Measurements from ENCODE around the gene RPL28. TPM values are rescaled to one million over a fixed set of nuclear protein-coding genes. Genes with fewer than 3 reads are reported as not detected.
A peak's percentile ranks its signal among the peaks of the same experiment; 100 is the strongest.
"Not testable (repeated sequence)": the region's sequence is repeated elsewhere in the genome, so short reads cannot be mapped to it uniquely, and the experiment has no call there.

RPL28 gene
- total RNA-seq, 2 experiments from 2014 or later: 3,001 to 3,058 TPM

GRCh38 chr19:55391702-55392615 is 6.2 kb downstream of the RPL28 start:
- no peak overlapping the region for H3K4me3 Mint-ChIP-seq
- H3K27ac Mint-ChIP-seq: no peak overlapping the region

GRCh38 chr19:55392820-55393761 is 7.4 kb downstream of the RPL28 start:
- Mint-ChIP-seq H3K36me3 (ENCODE audit: low read depth) (peaks cover 23% of the 10 kb centered on the region), H3K27me3 (no peaks in the 10 kb centered on the region), H3K4me3 (no peak overlapping the region), H3K4me1 (ENCODE audit: low read depth) (peaks cover 28% of the 10 kb centered on the region), H3K27ac (no peak overlapping the region), H3K9me3 (no peaks in the 10 kb centered on the region)
- POLR2A ChIA-PET: interaction anchor here (0.6 to 3.2 kb wide), 8 partner anchors 7 to 17 kb away, joined by 3 to 32 read pairs (median 5); partner anchors contain the start of genes RPL28, TMEM238 and UBE2S
- ATAC-seq (no peak), DNase-seq (no peak)
- intact Hi-C loops (cut with micrococcal nuclease): no loop called here
- no peak for TF ChIP-seq CTCF (IDR thresholded peaks at IDR 0.05)
- CTCF ChIA-PET: interaction anchor here (1.0 to 1.2 kb wide), 2 partner anchors 9 to 10 kb away, joined by 3 to 5 read pairs; partner anchors contain the start of gene TMEM238

More at GRCh38 chr19:55391702-55392615, 6.2 kb downstream of the RPL28 start:
- POLR2A ChIA-PET: interaction anchor here (1.2 to 10.2 kb wide), 6 partner anchors 8 to 213 kb away, joined by 3 to 217 read pairs (median 5); partner anchors contain the start of genes TMEM238 and UBE2S
- peaks cover 32% of the 10 kb centered on the region for H3K4me1 Mint-ChIP-seq (ENCODE audit: low read depth)
- no peak for ATAC-seq
- no peaks in the 10 kb centered on the region for H3K27me3 Mint-ChIP-seq
- no peak for DNase-seq
- intact Hi-C loops (cut with micrococcal nuclease): no loop called here
- CTCF ChIA-PET: interaction anchor here (1.2 kb wide), 1 partner anchor 114 kb away, joined by 3 read pairs; no protein-coding TSS in a partner anchor
- TF ChIP-seq CTCF (IDR thresholded peaks at IDR 0.05): no peak
- peaks cover 34% of the 10 kb centered on the region for H3K36me3 Mint-ChIP-seq (ENCODE audit: low read depth)
- no peaks in the 10 kb centered on the region for H3K9me3 Mint-ChIP-seq

GRCh38 chr19:55398200-55398925 is 12.6 kb downstream of the RPL28 start:
- ChIA-PET CTCF (no interaction called here), POLR2A (interaction anchor here (0.6 to 4.8 kb wide), 5 partner anchors 9 to 68 kb away, joined by 3 to 91 read pairs (median 3); partner anchors contain the start of genes RPL28 and UBE2S)
- peaks cover 27% of the 10 kb centered on the region for H3K36me3 Mint-ChIP-seq (ENCODE audit: low read depth)
- H3K27me3 Mint-ChIP-seq: no peaks in the 10 kb centered on the region
- H3K4me3 Mint-ChIP-seq: no peak overlapping the region
- intact Hi-C loops (cut with micrococcal nuclease): no loop called here
- no peak for TF ChIP-seq CTCF (IDR thresholded peaks at IDR 0.05)
- H3K27ac Mint-ChIP-seq: no peak overlapping the region
- ATAC-seq (peak; percentile 38), DNase-seq (no peak)
- H3K4me1 Mint-ChIP-seq (ENCODE audit: low read depth): peaks cover 18% of the 10 kb centered on the region
- H3K9me3 Mint-ChIP-seq: no peaks in the 10 kb centered on the region

GRCh38 chr19:55400281-55401087 is 14.8 kb downstream of the RPL28 start:
- Mint-ChIP-seq H3K36me3 (ENCODE audit: low read depth) (peaks cover 41% of the 10 kb centered on the region), H3K9me3 (no peaks in the 10 kb centered on the region), H3K27ac (no peak overlapping the region), H3K27me3 (no peaks in the 10 kb centered on the region), H3K4me3 (no peak overlapping the region), H3K4me1 (ENCODE audit: low read depth) (peaks cover 23% of the 10 kb centered on the region)
- peak; percentile 16 for ATAC-seq
- CTCF ChIA-PET: interaction anchor here (0.8 to 2.0 kb wide), 4 partner anchors 9 to 240 kb away, joined by 3 to 5 read pairs (median 4); partner anchors contain the start of gene TMEM238
- POLR2A ChIA-PET: interaction anchor here (0.7 to 4.8 kb wide), 6 partner anchors 7 to 85 kb away, joined by 3 to 91 read pairs (median 5); partner anchors contain the start of genes RPL28, TMEM238 and UBE2S
- intact Hi-C loops (cut with micrococcal nuclease): no loop called here
- TF ChIP-seq CTCF (IDR thresholded peaks at IDR 0.05): no peak
- no peak for DNase-seq

GRCh38 chr19:55401390-55401789 is 15.7 kb downstream of the RPL28 start:
- intact Hi-C loops (cut with micrococcal nuclease); H3K27ac Mint-ChIP-seq; ATAC-seq; H3K27me3 Mint-ChIP-seq; H3K9me3 Mint-ChIP-seq; DNase-seq; CTCF ChIA-PET; H3K4me3 Mint-ChIP-seq: not testable (repeated sequence)
- peaks cover 50% of the 10 kb centered on the region for H3K36me3 Mint-ChIP-seq (ENCODE audit: low read depth)
- POLR2A ChIA-PET: interaction anchor here (1.1 to 4.8 kb wide), 2 partner anchors 13 to 17 kb away, joined by 5 to 91 read pairs; partner anchors contain the start of genes RPL28 and TMEM238
- H3K4me1 Mint-ChIP-seq (ENCODE audit: low read depth): peaks cover 32% of the 10 kb centered on the region
